ENCODE measurements around the gene PJA2. TPM values are rescaled to one million over a fixed set of nuclear protein-coding genes. Genes with fewer than 3 reads are reported as not detected.

PJA2 gene
- total RNA-seq (2022; extraction: Qiagen RNA extraction; ENCODE audit: low read depth): 15.2 to 22.7 TPM (median 18.6 TPM) in 5 replicates

GRCh38 chr5:109409844-109410388 lies at the start of gene PJA2:
Gene PJA2 (minus strand): TSS chr5:109409974. CDS start chr5:109383433, 26,541 bp downstream.

